HG03103 (cell line): ENCODE data around the gene MGAT4A.

ENCODE experiments used
- ATAC-seq: cut with Tn5 transposase; IDR thresholded peaks from one replicate; pipeline ENCODE4 v1.9.1; 2021; ENCODE audit warnings: low read depth; ENCODE audit not compliant: unreplicated experiment

MGAT4A gene

GRCh38 chr2:98704499-98705332 lies 26.2 kb downstream of the MGAT4A start:
- ATAC-seq, result no peak

- no peak for ATAC-seq
Observed at GRCh38 chr2:98703738-98704137, 27.2 kb downstream of the MGAT4A start.

DNA sequence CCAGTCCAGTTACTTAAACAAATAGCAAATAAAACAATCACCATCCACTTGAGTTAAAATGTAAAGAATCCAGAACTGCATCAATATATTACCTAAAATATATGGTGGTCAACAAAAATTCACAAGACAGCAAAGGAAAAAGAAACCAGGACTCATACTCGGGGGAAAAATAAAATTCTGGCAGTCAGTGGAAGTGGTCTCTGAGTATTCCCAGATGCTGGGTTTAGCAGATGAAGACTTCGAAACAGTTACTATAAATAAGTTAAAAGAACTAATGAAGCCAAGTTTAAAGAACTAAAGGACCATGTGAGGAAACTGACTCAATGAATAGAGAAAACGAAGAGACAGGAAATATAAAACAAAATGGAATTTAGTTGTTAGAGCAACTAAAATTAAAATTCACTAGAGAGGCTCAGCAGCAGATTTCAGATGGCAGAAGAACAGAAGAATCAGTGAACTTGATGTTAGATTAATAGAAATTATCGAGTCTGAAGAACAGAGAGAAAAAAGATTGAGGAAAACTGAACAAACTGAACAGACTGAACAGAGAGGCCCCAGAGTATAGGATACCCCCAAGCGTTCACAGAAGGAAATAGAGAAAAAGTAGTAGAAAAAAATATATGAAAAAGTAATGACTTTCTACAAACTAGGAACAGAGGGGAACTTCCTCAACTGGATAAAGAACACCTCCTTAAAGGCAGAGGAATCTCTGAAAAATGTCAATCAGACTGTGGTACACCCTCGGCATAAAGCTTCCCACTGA lies 27.9 kb downstream of the MGAT4A start:
- ATAC-seq, result no peak

GRCh38 chr2:98702127-98702802 lies 28.7 kb downstream of the MGAT4A start:
- ATAC-seq, result no peak

DNA sequence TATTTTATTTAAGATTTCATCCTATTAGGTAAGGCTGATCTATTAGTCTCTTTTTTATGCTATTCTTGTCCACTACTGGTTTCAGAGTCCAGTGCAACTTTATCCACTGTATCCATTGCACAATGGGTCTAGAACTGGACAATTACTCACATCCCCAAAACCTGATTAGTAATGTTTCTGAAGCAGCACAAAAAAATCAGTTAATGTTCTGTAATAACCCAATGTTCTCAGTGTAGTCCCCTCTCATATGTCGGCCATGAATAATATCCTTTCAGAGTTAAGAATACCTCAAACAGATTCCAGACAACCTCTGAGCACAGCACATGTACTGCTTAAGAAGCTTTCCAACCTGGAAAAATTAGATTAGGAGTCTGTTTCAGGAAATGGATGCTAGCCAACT lies 29.7 kb downstream of the MGAT4A start:
- no peak for ATAC-seq

- ATAC-seq, result no peak
Observed at GRCh38 chr2:98698896-98699295, 32.0 kb downstream of the MGAT4A start.

DNA sequence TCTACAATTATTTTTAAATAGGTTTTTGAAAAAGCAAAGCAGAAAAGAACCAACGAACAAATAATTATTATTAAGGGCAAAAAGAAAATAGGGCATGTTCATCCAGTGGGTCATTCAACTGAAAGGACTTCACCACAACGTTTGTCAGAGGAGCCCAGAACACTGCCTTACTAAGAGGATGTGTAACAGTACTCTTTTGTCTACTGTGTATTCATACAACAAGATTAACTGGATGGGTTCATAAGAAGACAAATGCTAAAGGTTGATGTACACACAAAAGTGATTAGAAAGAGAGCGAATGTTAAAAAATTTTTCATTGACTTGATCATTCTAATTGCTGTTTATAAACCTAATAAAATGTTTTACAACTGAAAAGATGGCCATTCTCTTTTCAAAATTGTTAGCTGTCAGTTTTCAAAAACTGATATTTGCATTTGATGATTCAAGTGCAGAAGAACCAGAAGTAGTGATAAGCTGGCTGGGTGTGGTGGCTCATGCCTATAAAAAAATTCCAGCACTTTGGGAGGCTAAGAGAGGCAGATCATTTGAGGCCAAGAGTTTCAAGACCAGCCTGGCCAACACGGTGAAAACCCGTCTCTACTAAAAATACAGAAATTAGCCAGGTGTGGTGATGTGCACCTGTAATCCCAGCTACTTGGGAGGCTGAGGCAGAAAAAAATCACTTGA lies 33.1 kb downstream of the MGAT4A start:
- no peak for ATAC-seq

- ATAC-seq, result no peak
Observed at GRCh38 chr2:98696200-98696599, 34.7 kb downstream of the MGAT4A start.

DNA sequence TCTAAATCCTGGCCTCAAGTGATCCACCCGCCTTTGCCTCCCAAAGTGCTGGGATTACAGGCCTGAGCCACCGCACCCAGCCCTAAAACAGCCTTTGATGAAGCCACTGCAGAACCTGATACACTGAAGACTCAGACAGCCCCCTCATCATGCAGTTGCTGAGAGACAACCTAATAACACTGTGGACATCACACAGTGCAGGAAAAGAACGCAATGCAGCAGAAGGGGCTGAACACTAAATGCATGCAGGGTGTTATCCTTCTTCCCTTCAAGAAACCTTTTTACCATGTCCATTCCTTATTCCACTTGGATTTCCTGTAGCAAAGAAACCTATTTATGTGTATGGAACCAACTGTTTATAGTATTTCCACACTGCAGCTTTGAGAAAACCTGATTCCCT lies 35.7 kb downstream of the MGAT4A start:
- ATAC-seq, result no peak

- ATAC-seq, result no peak
Observed at GRCh38 chr2:98693477-98693876, 37.5 kb downstream of the MGAT4A start.

DNA sequence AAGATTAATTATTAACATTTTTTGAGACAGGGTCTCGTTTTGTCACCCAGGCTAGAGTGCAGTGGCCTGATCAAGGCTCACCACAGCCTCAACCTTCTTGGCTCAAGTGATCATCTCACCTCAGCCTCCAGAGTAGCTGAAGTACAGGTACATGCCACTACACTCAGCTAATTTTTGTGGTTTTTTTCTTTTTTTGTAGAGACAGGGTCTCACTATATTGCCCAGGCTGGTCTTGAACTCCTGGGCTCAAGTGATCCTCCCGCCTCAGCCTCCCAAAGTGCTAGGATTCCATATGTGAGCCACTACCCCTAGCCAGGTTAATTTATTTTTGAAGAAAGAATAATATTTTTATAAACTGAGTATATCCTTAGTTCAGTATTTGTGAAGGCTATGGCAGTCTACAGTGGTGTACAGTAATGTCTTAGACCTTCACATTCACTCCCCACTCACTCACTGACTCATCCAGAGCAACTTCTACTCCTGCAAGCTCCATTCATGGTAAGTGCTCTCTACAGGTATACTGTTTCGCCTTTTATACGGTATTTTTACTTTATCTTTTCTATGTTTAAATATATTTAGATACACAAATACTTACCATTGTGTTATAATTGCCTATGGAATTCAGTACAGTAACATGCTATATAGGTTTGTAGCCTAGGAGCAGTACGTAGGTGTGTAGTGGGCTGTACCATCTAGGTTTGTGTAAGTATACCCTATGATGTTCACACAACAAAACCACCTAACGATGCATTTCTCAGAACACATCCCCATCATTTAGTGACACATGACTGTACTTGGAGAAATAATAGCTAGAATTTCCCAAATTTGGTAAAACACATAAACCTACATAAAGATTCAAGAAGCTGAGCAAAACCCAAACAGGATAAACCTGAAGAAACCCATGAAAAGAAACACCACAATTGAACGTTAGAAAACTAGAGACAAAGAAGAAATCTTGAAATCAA lies 38.6 kb downstream of the MGAT4A start:
- ATAC-seq, result no peak

- ATAC-seq, result no peak
Observed at GRCh38 chr2:98691303-98691702, 39.6 kb downstream of the MGAT4A start.

DNA sequence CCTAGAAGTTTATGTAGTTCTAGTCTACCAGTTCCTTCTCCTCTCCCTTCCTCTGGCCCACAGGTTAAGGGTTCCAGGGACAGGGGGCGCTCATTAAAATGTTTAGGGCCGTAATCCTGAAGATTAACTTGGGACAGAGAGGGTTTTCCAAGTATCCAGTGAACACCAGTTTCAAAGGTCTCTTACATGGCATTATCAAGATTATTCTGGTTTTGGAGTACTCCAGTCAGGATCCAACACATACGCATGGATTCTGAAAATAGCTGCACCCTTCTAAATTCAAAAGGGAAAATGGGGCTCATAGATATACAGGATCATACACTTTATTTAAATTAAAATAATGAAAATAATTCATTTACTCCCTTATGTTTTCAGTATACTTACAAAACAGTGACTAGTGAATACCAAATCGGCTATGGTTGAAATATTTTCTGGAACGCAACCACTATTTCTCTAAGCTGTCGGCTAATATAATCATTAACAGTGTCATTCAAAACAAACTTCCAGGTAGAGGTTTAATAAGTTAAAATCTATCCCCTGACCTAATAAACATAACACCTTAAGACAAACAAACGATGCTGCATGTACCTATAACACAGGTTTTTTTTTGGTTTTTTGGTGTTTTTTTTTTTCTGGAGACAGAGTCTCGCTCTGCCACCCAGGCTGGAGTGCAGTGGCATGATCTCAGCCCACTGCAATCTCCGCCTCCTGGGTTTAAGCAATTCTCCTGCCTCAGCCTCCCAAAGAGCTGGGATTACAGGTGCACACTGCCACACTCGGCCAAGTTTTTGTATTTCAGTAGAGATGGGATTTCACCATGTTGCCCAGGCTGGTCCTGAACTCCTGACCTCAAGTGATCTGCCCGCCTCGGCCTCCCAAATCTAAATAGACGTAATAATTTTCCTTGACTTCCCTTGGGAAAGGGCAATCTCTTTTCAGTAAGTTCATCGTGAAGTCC lies 44.7 kb downstream of the MGAT4A start:
- no peak for ATAC-seq

DNA sequence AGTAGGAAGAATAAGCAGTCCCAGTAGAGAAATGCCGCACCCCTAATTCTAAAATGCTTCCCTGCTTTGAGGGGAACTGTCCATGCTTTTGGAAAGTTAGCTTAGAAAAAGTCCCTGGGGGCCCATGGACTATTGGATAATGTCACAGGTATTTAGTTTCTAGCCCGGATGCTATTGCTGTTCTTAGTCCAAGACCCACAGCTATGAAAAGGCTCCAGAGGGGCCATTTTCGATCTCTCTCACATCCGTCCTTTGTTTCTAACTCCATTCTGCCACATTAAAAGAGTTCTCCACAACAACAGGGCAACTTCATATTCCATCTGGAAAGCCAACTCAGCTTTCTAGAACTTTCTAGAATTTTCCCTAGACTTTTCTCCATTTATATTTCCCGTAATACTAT lies 47.2 kb downstream of the MGAT4A start:
- ATAC-seq, result no peak

DNA sequence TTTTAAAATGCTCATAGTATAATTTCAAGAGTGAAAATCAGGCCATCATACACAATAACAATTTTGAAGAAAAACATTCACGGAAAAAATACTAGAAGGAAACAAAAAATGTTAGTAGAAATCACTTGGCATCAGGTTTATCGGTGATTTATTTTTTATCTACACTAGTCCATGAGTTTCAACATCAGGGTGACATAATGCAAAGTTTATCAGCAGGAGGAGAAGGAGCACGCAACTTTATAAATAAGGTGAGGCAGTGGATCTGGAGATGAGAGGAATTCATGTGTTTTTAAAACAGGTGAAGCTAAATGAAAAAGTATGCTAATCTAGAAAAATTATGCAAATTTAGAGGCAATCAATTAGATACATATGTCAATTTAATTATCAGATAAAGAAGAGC lies 54.2 kb downstream of the MGAT4A start:
- no peak for ATAC-seq

DNA sequence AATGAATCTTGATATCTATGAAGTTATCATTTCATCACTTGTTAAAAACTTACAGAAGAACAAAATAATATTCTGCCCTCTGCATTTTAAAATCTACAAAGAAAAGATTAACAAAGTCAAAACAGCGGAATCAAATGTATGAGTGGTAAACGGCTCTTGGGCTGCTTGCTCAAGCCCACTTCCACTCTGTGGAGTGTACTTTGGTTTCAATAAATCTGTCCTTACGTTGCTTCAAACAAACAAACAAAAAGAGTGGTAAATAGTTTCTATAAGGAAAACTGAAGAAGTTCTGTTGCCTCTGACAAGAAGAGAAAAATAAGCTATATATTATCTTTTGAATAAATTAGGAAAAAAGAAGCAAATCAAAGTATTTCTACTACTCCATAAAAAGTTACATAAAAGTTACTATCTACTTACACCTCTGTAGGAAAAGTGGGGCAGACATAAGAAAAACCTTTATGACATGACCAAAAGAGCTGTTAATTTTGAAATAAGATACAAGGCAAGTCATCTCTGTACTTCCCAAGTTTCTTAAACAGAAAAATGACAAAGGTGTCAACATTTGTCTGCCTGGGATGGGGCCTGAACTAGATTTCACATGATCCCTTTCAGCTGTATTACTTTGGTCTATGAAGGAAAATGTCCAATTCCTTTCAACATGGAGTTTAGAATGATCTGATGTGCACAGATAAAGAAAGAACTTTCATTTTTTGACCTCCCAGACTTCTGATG lies 56.5 kb downstream of the MGAT4A start:
- ATAC-seq, result no peak

GRCh38 chr2:98669675-98670074 lies 61.3 kb downstream of the MGAT4A start:
- no peak for ATAC-seq

GRCh38 chr2:98665677-98666076 lies 65.3 kb downstream of the MGAT4A start:
- ATAC-seq, result no peak
